PC-3 (cell line): ENCODE results near the gene SLC35F3.

ENCODE experiments used
- EZH2 ChIP-seq: fragments of 300-600 bp; sonication (generic); IDR thresholded peaks from one replicate; pipeline ENCODE4 v1.6.1; 2017; ENCODE audit warnings: antibody characterized with exemption, mild to moderate bottlenecking, low read length; ENCODE audit not compliant: unreplicated experiment
- EZH2phosphoT487 ChIP-seq: fragments of 300-600 bp; sonication (generic); IDR thresholded peaks from 2 replicates; pipeline ENCODE4 v1.6.1; 2018; ENCODE audit warnings: mild to moderate bottlenecking, antibody characterized with exemption, low read length, borderline replicate concordance
- TF ChIP-seq, protein P1 (sequence below): fragments of 300-600 bp; sonication (generic); conservative IDR thresholded peaks from 2 replicates; pipeline ENCODE4 v1.5.1; 2017; ENCODE audit warnings: antibody characterized with exemption, low read depth, mild to moderate bottlenecking, low read length

GRCh38 chr1:234368320-234369032 is 464.0 kb downstream of the SLC35F3 start:
- TF ChIP-seq, protein P1, sequence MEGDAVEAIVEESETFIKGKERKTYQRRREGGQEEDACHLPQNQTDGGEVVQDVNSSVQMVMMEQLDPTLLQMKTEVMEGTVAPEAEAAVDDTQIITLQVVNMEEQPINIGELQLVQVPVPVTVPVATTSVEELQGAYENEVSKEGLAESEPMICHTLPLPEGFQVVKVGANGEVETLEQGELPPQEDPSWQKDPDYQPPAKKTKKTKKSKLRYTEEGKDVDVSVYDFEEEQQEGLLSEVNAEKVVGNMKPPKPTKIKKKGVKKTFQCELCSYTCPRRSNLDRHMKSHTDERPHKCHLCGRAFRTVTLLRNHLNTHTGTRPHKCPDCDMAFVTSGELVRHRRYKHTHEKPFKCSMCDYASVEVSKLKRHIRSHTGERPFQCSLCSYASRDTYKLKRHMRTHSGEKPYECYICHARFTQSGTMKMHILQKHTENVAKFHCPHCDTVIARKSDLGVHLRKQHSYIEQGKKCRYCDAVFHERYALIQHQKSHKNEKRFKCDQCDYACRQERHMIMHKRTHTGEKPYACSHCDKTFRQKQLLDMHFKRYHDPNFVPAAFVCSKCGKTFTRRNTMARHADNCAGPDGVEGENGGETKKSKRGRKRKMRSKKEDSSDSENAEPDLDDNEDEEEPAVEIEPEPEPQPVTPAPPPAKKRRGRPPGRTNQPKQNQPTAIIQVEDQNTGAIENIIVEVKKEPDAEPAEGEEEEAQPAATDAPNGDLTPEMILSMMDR = no peak
- no peak for TF ChIP-seq EZH2
- no peak for TF ChIP-seq EZH2phosphoT487
